ENCODE measurements around the gene MTMR11. TPM values are rescaled to one million over a fixed set of nuclear protein-coding genes. Genes with fewer than 3 reads are reported as not detected.

MTMR11 gene
- total and polyA plus RNA-seq, 9 of the 15 experiments (the other 6 are each of a cell fraction or from before 2014, with no cell fraction given), result 0.09 to 1.6 (median 0.51) TPM

- TF ChIP-seq REST (IDR thresholded peaks at IDR 0.05; ENCODE audit: borderline replicate concordance) (peak; percentile 87), REST (CRISPR knock-in tag; IDR thresholded peaks at IDR 0.05; ENCODE audit: low read depth) (no peak), GABPB1 (CRISPR knock-in tag; IDR thresholded peaks at IDR 0.05) (no peak; the same call in none of the 2 replicates), ZNF583 (CRISPR knock-in tag; IDR thresholded peaks at IDR 0.05) (no peak), ZNF592 (IDR thresholded peaks at IDR 0.05) (0 out of 2 replicates have a peak, but pooled peaks have one; percentile 30), ZKSCAN8 (CRISPR knock-in tag; IDR thresholded peaks at IDR 0.05) (0 out of 2 replicates have a peak, but pooled peaks have one; percentile 7), E4F1 (CRISPR knock-in tag; IDR thresholded peaks at IDR 0.05; ENCODE audit: borderline replicate concordance) (no peak), SIN3B (IDR thresholded peaks at IDR 0.05; ENCODE audit: low read depth) (peak; percentile 55; the same call in 1 of the 2 replicates), SMAD1 (IDR thresholded peaks at IDR 0.05; ENCODE audit: low read depth, low read length, partially characterized antibody) (peak; percentile 96)
Measured at GRCh38 chr1:149886396-149887195, 50.1 kb downstream of the MTMR11 start (continued).

Measured in K562 (cell line).